Vagina (tissue), 2 donors: ENCODE data around the gene CFAP58.

Experiments used
- POLR2A ChIP-seq, 2 donors: fragments of 450-650 bp; IDR thresholded peaks; one replicate each; pipeline ENCODE4 v1.6.1; 2017; ENCODE audit warnings: antibody characterized with exemption in 2 of 2, mild to moderate bottlenecking in 2 of 2, moderate library complexity in 2 of 2
- POLR2AphosphoS5 ChIP-seq, 2 donors: sonication (generic); formaldehyde crosslinking; IDR thresholded peaks; one replicate each; pipeline ENCODE4 v1.9.0; 2017; ENCODE audit warnings: antibody characterized with exemption in 2 of 2, mild to moderate bottlenecking in 2 of 2, low read depth in 1 of 2; ENCODE audit not compliant: insufficient read depth in 1 of 2
- TF ChIP-seq, protein P1 (sequence below), 3 experiments: fragments of 450-650 bp in 2 of 3; fragments of 200-600 bp in 1 of 3; sonication (generic) in 1 of 3; IDR thresholded peaks; one replicate each; pipeline ENCODE4 v1.5.1; 2017 to 2019; ENCODE audit warnings: antibody characterized with exemption in 3 of 3, mild to moderate bottlenecking in 2 of 3, moderate library complexity in 2 of 3

DNA sequence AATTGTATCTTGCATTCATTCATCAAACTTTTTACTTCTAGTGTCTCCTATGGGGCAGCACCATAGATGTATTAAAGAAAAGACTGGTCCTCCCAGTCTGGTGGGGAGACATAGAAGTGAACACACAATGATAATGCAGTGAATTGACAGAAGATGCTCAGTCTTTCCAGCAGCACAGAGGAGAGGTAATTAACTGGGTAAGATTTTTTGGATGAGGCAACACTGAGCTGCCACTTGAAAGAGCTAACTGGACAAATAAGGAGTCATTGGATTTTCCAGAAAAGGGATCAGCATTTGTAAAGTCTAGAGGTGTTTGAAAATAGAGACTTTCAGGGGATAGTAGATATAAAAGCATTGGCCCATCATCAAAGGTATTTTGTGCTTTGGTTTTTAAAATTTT is 8.1 kb upstream of the CFAP58 start:
- no peak for TF ChIP-seq POLR2A (IDR thresholded peaks at IDR 0.05)
- TF ChIP-seq, protein P1, sequence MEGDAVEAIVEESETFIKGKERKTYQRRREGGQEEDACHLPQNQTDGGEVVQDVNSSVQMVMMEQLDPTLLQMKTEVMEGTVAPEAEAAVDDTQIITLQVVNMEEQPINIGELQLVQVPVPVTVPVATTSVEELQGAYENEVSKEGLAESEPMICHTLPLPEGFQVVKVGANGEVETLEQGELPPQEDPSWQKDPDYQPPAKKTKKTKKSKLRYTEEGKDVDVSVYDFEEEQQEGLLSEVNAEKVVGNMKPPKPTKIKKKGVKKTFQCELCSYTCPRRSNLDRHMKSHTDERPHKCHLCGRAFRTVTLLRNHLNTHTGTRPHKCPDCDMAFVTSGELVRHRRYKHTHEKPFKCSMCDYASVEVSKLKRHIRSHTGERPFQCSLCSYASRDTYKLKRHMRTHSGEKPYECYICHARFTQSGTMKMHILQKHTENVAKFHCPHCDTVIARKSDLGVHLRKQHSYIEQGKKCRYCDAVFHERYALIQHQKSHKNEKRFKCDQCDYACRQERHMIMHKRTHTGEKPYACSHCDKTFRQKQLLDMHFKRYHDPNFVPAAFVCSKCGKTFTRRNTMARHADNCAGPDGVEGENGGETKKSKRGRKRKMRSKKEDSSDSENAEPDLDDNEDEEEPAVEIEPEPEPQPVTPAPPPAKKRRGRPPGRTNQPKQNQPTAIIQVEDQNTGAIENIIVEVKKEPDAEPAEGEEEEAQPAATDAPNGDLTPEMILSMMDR (IDR thresholded peaks at IDR 0.05): no peak
- no peak for TF ChIP-seq POLR2AphosphoS5 (IDR thresholded peaks at IDR 0.05; ENCODE audit: insufficient read depth in 1 of 2, low read depth in 1 of 2)
